HuH-7 (cell line): ENCODE measurements around the gene SPAG9.
"Not testable (repeated sequence)": the region's sequence is repeated elsewhere in the genome, so short reads cannot be mapped to it uniquely, and the experiment has no call there.

Source experiments
- DNase-seq: peaks from one replicate; pipeline ENCODE4 v3.0.0; 2011; ENCODE audit warnings: low spot score

Gene SPAG9

GRCh38 chr17:51132964-51133319 is 12.3 kb upstream of the SPAG9 start:
- DNase-seq = no peak

DNA sequence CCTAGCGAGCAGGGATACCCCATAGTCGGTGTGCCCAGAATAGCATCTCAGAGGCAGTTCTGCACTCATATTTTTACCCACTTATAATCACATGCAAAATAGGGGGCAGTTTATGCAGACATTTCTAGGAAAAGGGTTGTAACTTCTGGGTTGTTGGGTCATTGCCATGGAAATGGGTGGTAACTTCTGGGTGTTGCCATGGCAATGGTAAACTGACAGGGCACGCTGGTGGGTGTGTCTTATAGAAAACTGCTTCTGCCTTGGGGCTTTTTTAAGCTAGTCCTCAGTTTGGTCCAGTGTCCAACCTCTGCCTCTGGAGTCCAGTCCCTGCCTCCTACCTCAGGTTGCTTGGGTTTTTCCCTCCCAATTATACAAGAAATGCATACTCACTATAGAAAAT is 7.4 kb upstream of the SPAG9 start:
- no peak for DNase-seq

DNA sequence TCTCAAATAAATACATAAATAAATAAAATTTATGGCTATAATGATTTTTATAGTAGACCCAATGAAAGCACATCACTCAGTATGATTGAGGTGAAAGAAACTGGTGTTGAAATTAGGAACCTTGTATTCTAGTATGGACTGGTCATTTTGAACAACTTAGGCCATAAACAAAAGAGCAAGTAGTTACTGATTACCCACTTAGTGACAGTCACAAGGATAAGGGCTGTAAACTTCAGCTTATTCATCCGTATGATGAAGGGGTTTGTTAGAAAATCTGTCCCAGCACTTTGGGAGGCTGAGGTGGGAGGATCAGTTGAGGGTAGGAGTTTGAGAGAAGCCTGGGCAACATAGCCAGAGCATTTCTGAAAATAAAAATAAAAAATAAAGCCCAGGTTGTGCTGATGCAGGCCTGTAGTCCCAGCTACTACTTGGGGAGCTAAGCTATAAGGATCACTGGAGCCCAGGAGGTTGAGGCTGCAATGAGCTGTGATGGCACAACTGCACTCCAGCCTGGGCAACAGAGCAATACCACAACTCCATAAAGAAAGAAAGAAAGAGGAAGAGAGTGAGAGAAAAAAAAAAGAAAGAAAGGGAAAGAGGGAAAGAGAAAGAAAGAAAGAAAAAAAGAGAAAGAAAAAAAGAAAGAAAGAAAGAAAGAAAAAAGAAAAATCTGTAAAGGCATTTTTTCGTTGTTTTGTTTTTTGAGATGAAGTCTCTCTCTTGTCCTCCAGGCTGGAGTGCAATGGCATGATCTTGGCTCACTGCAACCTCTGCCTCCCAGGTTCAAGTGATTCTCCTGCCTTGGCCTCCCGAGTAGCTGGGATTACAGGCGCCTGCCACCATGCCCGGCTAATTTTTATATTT is 4.2 kb upstream of the SPAG9 start:
- DNase-seq = no peak

GRCh38 chr17:51122473-51123115 is 1.9 kb upstream of the SPAG9 start:
- not testable (repeated sequence) for DNase-seq

- peak; percentile 84 for DNase-seq
Observed at GRCh38 chr17:51121620-51122472, 1.2 kb upstream of the SPAG9 start.

DNA sequence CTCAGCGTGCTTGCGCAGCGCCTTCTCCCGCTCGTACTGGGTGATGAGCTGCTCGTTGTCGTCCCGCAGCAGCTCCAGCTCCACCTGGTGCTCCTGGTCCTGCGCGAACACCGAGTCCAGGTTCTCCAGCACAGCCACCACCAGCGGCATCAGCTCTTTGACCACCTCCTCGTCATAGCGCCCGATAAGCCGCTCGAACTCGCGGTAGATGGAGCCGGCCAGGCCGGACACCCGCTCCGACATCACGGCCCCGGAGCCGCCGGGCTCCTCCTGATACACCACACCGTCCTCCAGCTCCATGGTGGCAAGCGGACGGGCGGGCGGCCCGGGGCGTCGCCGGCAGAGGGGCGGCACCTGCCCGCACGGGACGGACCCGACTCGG is 320 bp downstream of the SPAG9 start:
- DNase-seq = peak; percentile 42

- DNase-seq = peak; percentile 49
Observed at GRCh38 chr17:51119415-51120356, 982 bp downstream of the SPAG9 start.

DNA sequence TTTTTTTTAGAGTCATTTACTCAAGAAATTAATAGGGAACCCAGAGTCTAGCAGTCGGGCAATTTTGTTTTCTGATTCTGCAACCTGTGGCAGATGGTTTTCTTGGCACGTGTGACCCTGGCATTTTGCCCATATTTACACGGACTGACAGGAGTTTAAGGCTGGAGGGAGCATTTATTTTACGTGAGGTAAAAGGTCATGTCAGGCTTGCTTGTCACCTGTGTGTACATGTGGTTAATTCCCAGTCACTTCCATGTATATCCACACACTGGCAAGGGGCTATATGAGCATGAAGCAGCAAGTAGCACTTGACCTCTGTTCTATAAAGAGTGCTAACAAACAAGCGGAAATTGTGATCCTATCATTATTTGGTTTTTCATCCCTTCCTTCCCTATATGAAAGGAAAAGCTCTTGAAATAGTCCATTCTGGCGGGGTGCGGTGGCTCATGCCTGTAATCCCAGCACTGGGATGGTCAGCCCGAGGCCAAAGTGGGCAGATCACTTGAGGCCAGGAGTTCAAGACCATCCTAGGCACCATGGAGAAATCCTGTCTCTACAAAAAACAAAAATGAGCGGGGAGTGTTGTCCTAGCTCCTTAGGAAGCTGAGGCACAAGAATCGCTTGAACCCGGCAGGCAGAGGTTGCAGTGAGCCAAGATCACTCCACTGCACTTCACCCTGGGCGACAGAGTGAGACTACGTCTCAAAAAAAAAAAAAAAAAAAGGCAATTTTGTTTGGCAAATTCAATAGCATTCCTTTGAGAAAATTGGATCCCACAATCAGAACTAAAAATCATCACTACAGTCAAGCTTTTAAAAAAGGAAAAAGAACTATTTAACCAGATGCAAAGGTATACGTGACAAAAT is 2.1 kb downstream of the SPAG9 start:
- DNase-seq = peak; percentile 44

- DNase-seq = no peak
Observed at GRCh38 chr17:51115179-51115578, 5.5 kb downstream of the SPAG9 start.

GRCh38 chr17:51112303-51113222 is 8.1 kb downstream of the SPAG9 start:
- not testable (repeated sequence) for DNase-seq

DNA sequence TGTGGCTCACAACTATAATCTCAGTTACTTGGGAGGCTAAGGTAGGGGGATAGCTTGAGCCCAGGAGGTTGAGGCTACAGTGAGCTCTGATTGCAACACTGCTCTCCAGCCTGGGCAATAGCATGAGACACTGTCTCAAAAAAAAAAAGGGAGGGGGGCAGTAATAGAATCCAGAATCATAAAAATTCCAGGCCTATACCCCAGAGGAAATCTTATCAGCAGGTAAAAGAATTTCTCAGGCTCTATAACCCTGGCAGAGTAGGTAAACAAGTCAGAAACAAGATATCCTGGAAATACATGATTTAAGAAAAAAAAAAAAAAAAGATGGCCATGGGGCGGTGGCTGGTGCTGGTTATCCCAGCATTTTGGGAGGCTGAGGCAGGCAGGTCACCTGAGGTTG is 12.9 kb downstream of the SPAG9 start:
- no peak for DNase-seq

DNA sequence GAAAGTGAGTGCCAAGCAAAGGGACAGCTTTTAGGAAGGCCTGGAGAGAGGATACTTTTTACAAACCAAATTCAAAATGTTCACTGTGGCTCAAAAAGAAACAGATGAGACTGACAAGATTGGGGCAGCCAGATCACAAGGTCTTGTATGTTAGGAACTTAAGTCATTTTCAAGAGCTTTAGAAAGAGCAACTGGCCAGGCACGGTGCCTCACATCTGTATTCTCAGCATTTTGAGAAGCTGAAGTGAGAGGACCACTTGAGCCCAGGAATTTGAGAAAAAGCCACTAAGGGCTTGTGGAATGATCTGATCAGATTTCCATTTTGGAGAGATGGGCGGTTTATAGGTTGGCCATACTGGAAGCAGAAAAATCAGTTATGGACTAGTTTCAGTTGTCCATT is 17.2 kb downstream of the SPAG9 start:
- no peak for DNase-seq

- DNase-seq = no peak
Observed at GRCh38 chr17:51103050-51103449, 17.6 kb downstream of the SPAG9 start.

GRCh38 chr17:51097708-51098446 is 22.8 kb downstream of the SPAG9 start:
- DNase-seq = no peak

GRCh38 chr17:51091635-51092034 is 29.0 kb downstream of the SPAG9 start:
- DNase-seq = no peak

DNA sequence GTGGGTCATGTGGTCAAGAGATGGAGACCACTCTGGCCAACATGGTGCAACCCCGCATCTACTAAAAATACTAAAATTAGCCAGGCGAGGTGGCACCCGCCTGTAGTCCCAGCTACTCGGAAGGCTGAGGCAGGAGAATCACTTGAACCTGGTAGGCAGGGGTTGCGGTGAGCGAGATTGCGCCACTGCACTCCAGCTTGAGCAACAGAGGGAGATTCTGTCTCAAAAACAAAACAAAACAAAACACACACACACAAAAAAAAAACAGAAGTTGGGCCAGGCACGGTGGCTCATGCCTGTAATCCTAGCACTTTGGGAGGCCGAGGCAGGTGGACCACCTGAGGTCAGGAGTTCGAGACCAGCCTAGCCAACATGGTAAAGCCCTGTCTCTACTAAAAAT is 31.8 kb downstream of the SPAG9 start:
- not testable (repeated sequence) for DNase-seq

DNA sequence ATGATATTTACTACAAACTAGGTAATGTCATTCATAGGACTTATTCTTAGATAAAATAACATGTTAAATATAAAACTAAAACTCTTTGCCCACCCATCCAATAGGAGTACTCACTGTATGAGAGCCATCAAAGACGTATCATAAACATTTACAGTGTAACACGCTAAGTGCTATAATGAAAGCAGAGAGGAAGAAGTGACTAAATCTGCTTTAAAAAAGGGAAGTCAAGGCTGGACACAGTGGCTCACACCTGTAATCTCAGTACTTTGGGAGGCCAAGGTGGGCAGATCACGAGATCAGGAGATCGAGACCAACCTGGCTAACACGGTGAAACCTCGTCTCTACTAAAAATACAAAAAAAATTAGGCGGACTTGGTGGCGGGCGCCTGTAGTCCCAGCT is 32.4 kb downstream of the SPAG9 start:
- DNase-seq = no peak

GRCh38 chr17:51087072-51087757 is 33.5 kb downstream of the SPAG9 start:
- no peak for DNase-seq
